HCT116 (cell line): ENCODE results near the gene NOXA1. TPM values are rescaled to one million over a fixed set of nuclear protein-coding genes. Genes with fewer than 3 reads are reported as not detected.
A peak's percentile ranks its signal among the peaks of the same experiment; 100 is the strongest.

Source experiments
- ATAC-seq: fragments of 200-7000 bp; cut with Tn5 transposase; 2 replicates; pipeline ENCODE4 v1.9.1; 2020; ENCODE audit warnings: mild to moderate bottlenecking, moderate library complexity
- BruUV-seq: library from RNA; stranded (reverse); fragments of 400-500 nt; replicated peaks from 2 replicates; lab custom pipeline; 2021; lab: Mats Ljungman, UMichigan
- CTCF ChIA-PET: fragments of 300-600 bp; sonication (Branson Sonifier 250); formaldehyde crosslinking; loops from one replicate; lab custom pipeline; 2021; ENCODE audit warnings: antibody characterized with exemption; lab: Charles Lee
- POLR2A ChIA-PET: fragments of 300-600, 350-600 bp; sonication (Branson Sonifier 250); formaldehyde crosslinking; loops from one replicate; lab custom pipeline; 2021; ENCODE audit warnings: antibody characterized with exemption; lab: Charles Lee
- RAD21 ChIA-PET, 2 experiments: fragments of 300-600 bp; sonication (Branson Sonifier 250); formaldehyde crosslinking; loops; one replicate each; lab custom pipeline; 2023; ENCODE audit warnings: low total read pairs in 2 of 2; ENCODE audit not compliant: uncharacterized antibody in 2 of 2, unreplicated experiment in 2 of 2, low non-redundant PET in 1 of 2; lab: Charles Lee
- DNase-seq: peaks from one replicate; pipeline ENCODE4 v3.0.0-alpha.2; 2010; ENCODE audit warnings: low read depth, low spot score
- H2AFZ ChIP-seq: fragments of 200-600 bp; shearing (Covaris generic), sonication (generic); 2 replicates; pipeline ENCODE4 v1.6.1; 2017; ENCODE audit warnings: low read depth, mixed run types, mixed read lengths, antibody characterized with exemption, low read length; ENCODE audit not compliant: poor library complexity, severe bottlenecking
- H3K27ac ChIP-seq: 2 replicates; pipeline ENCODE4 v1.5.1; 2012; ENCODE audit warnings: low read depth, low read length
- H3K27me3 ChIP-seq: fragments of 200-600 bp; sonication (generic); 2 replicates; pipeline ENCODE4 v1.6.1; 2016; ENCODE audit warnings: mixed run types, low read length, mixed read lengths; ENCODE audit not compliant: insufficient read depth
- H3K36me3 ChIP-seq, 2 experiments: fragments of 200-500 bp in 1 of 2; fragments of 200-600 bp in 1 of 2; sonication (Bioruptor generic) in 1 of 2; sonication (generic) in 1 of 2; 2 replicates each; pipeline versions ENCODE4 v1.5.1 to v1.6.1; 2014 to 2016; ENCODE audit warnings: low read length in 2 of 2, inconsistent platforms in 1 of 2, mixed read lengths in 1 of 2, mixed run types in 1 of 2; ENCODE audit not compliant: insufficient read depth in 2 of 2, control insufficient read depth in 1 of 2
- H3K4me1 ChIP-seq, 2 experiments: fragments of 200-600 bp in 1 of 2; sonication (generic) in 1 of 2; 2 replicates each; pipeline versions ENCODE4 v1.5.1 to v1.6.1; 2012 to 2017; ENCODE audit warnings: low read length in 2 of 2, inconsistent platforms in 1 of 2, mild to moderate bottlenecking in 1 of 2, mixed read lengths in 1 of 2, mixed run types in 1 of 2, moderate library complexity in 1 of 2; ENCODE audit not compliant: insufficient read depth in 2 of 2, control insufficient read depth in 1 of 2
- H3K4me2 ChIP-seq: fragments of 200-600 bp; sonication (generic); 2 replicates; pipeline ENCODE4 v1.6.1; 2017; ENCODE audit warnings: mixed run types, low read length, mixed read lengths
- H3K4me3 ChIP-seq, 2 experiments: fragments of 200-600 bp in 1 of 2; sonication (generic) in 1 of 2; replicated peaks in 1 of 2; 2 replicates each; pipeline ENCODE4 v1.5.1; 2011 to 2016; ENCODE audit warnings: low read length in 2 of 2, control low read depth in 1 of 2, low read depth in 1 of 2, mild to moderate bottlenecking in 1 of 2, mixed read lengths in 1 of 2, mixed run types in 1 of 2
- H3K79me2 ChIP-seq: fragments of 200-600 bp; sonication (generic); 2 replicates; pipeline ENCODE4 v1.6.1; 2017; ENCODE audit warnings: mild to moderate bottlenecking, mixed run types, low read length, moderate library complexity, mixed read lengths; ENCODE audit not compliant: insufficient read depth
- H3K9ac ChIP-seq: fragments of 200-600 bp; sonication (generic); 2 replicates; pipeline ENCODE4 v1.6.1; 2016; ENCODE audit warnings: low read length, mixed read lengths
- H3K9me2 ChIP-seq: fragments of 200-600 bp; sonication (generic), shearing (Covaris generic); 2 replicates; pipeline ENCODE4 v1.6.1; 2017; ENCODE audit warnings: mixed run types, mild to moderate bottlenecking, moderate library complexity; ENCODE audit not compliant: insufficient read depth
- H3K9me3 ChIP-seq, 2 experiments: fragments of 200-500 bp in 1 of 2; fragments of 200-600 bp in 1 of 2; sonication (Bioruptor generic) in 1 of 2; sonication (generic) in 1 of 2; 2 replicates each; pipeline ENCODE4 v1.6.1; 2014 to 2017; ENCODE audit warnings: low read length in 2 of 2, mixed read lengths in 2 of 2, inconsistent platforms in 1 of 2, low read depth in 1 of 2, mild to moderate bottlenecking in 1 of 2, mixed run types in 1 of 2, moderate library complexity in 1 of 2; ENCODE audit not compliant: control insufficient read depth in 1 of 2, insufficient read depth in 1 of 2
- H4K20me1 ChIP-seq: fragments of 200-600 bp; sonication (generic), shearing (Covaris generic); 2 replicates; pipeline ENCODE4 v1.6.1; 2017; ENCODE audit warnings: mixed run types, mild to moderate bottlenecking, moderate library complexity; ENCODE audit not compliant: insufficient read depth
- EGR1 ChIP-seq: IDR thresholded peaks from 2 replicates; pipeline ENCODE4 v1.6.1; 2012; ENCODE audit warnings: low read depth
- EZH2phosphoT487 ChIP-seq: fragments of 200-600 bp; IDR thresholded peaks from 2 replicates; pipeline ENCODE4 v1.6.1; 2018; ENCODE audit warnings: antibody characterized with exemption, borderline replicate concordance
- intact Hi-C: fragments of 100-400 bp; cut with micrococcal nuclease; formaldehyde crosslinking; loops from 2 replicates; pipeline ENCODE4 v1.10.0; 2022
- total RNA-seq: library from RNA; stranded (reverse); gene quantifications from one replicate; pipeline ENCODE4 v1.2.1, GENCODE V29; 2021; ENCODE audit not compliant: unreplicated experiment
- TF ChIP-seq, protein P1 (sequence below): IDR thresholded peaks from 2 replicates; pipeline ENCODE4 v1.6.1; 2012
- TF ChIP-seq, protein P2 (sequence below): IDR thresholded peaks from 2 replicates; pipeline ENCODE4 v1.6.1; 2011; ENCODE audit warnings: mild to moderate bottlenecking, low read length, moderate library complexity; ENCODE audit not compliant: insufficient replicate concordance; ENCODE audit errors: extremely low read depth

Gene NOXA1
- total RNA-seq, 1 experiment from 2014 or later = 13.2 TPM

DNA sequence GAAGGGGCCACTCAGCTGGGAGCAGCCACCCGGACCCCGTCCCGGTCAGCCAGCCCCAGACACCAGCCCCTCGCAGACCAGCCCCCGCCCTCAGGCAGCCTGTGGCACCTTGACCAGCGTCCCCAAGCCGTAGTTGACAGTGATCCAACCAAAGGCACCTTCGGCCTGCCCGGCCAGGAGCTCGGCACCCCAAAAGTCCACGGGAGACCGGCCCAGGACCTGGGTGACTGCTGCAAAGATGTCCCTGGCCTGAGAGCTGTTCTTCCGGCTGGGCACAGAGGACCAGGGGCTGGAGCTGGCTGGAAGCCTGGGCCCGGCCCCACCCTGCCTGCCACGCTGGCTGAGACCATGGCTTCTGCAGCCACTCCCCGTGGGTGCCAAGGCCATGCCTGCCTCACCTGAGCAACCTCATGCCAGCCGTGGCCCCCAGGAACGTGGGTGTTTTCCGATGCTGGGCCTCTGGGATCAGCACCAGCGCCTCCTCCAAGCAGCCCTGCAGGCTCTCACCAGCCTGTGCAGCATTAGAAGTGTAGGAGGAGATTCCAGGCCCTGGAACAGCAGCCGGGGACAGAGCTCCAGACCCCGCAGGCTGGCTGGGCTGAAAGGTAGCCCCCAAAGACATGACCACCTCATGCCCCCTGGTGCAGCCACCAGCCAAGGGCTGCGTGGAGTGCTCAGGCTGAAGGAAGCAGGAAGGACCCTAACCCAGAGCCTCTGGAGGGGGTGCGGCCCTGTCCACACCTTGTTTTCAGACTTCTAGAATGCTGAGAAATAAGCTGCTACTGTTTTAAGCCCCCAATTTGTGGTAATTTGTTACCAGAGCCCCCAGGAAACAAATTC is 13.8 kb downstream of the NOXA1 start:
- H3K4me1 ChIP-seq = peaks cover 30 to 42% of the 10 kb centered on the region in 2 experiments
- POLR2A ChIA-PET = no interaction called here
- BruUV-seq = no TSS peak
- no peaks in the 10 kb centered on the region for H3K9me2 ChIP-seq
- CTCF ChIA-PET = no interaction called here
- H3K4me2 ChIP-seq = peak overlapping the region; percentile 70
- H3K27ac ChIP-seq = peak overlapping the region; percentile 79; the same call in 1 of the 2 replicates
- no peak overlapping the region for H2AFZ ChIP-seq
- peak overlapping the region; percentile 46; the same call in 1 of the 2 replicates for H3K9ac ChIP-seq
- intact Hi-C loops = no loop called here
- TF ChIP-seq EGR1 (no peak), EZH2phosphoT487 (no peak)
- TF ChIP-seq, protein P1, sequence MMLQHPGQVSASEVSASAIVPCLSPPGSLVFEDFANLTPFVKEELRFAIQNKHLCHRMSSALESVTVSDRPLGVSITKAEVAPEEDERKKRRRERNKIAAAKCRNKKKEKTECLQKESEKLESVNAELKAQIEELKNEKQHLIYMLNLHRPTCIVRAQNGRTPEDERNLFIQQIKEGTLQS = no peak
- TF ChIP-seq, protein P2, sequence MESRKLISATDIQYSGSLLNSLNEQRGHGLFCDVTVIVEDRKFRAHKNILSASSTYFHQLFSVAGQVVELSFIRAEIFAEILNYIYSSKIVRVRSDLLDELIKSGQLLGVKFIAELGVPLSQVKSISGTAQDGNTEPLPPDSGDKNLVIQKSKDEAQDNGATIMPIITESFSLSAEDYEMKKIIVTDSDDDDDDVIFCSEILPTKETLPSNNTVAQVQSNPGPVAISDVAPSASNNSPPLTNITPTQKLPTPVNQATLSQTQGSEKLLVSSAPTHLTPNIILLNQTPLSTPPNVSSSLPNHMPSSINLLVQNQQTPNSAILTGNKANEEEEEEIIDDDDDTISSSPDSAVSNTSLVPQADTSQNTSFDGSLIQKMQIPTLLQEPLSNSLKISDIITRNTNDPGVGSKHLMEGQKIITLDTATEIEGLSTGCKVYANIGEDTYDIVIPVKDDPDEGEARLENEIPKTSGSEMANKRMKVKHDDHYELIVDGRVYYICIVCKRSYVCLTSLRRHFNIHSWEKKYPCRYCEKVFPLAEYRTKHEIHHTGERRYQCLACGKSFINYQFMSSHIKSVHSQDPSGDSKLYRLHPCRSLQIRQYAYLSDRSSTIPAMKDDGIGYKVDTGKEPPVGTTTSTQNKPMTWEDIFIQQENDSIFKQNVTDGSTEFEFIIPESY = no peak
- DNase-seq = no peak
- RAD21 ChIA-PET = no interaction called here
- H4K20me1 ChIP-seq = no peaks in the 10 kb centered on the region
- H3K9me3 ChIP-seq = no peaks in the 10 kb centered on the region
- H3K36me3 ChIP-seq = no peaks in the 10 kb centered on the region
- H3K27me3 ChIP-seq = no peaks in the 10 kb centered on the region
- H3K79me2 ChIP-seq = no peaks in the 10 kb centered on the region
- H3K4me3 ChIP-seq = no peak overlapping the region
- ATAC-seq = no peak
